ENCODE results near the gene TEX13D. TPM values are rescaled to one million over a fixed set of nuclear protein-coding genes. Genes with fewer than 3 reads are reported as not detected.

The TEX13D gene
- total and polyA plus RNA-seq, 2 of the 8 experiments (the other 6 are each of a cell fraction or from before 2014, with no cell fraction given), result 0.03 to 0.07 TPM

DNA sequence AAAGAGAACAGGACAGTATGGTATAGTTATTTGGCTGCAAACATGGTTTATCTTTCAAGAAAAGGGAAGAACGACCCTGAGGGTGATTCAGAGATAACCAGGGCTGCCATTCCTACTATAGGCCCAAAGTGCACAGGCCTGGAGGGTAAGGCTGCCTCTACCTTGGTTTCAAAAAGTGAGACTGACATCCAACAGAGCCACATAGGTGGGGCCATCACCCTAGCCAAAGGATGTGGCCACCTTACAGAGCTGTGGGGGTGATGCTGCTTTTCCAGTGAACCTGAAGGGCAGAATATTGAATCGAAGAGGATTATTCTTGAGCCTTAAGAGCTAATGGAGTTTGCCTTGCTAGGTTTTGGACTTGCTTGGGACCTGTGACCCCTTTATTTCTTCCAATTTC is 29.6 kb downstream of the TEX13D start (continued):
- TF ChIP-seq EP300 (IDR thresholded peaks at IDR 0.05; ENCODE audit: borderline replicate concordance in 1 of 2, low read depth in 2 of 2, low read length in 2 of 2) (no peak), HDAC2 (IDR thresholded peaks at IDR 0.05; ENCODE audit: borderline replicate concordance in 1 of 2, low read depth in 2 of 2, low read length in 2 of 2) (no peak)
